ENCODE data around the gene ZNF764. TPM values are rescaled to one million over a fixed set of nuclear protein-coding genes. Genes with fewer than 3 reads are reported as not detected.

ZNF764 gene
- total and polyA plus RNA-seq, 8 donors = 3.5 to 107 (median 10.5) TPM

DNA sequence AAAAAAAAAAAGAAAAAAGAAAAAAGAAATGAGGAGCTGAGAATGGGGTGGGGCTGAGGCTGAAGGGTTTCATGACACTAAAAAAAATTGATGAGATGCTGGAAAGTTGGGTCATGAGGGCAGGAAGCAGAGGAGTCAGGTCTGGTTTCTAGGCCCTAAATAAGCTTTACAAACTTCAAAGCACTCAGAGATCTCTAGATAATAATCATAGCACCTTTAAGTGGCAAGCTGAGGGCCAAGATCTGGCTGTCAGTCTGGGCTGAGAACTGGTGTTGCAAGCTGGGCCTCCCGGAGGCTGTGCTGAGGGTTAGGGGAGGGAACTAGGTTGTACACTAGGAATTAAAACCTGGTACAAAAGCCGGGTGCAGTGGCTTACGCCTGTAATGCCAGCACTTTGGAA, 6.4 kb downstream of the ZNF764 start:
- H3K9me3 ChIP-seq = no peaks in the 10 kb centered on the region
- peak overlapping the region in 3 of 5 donors; percentile 42 to 48 (median 42) for H3K27ac ChIP-seq
- no peaks in the 10 kb centered on the region for H3K27me3 ChIP-seq
- WGBS, 5 donors = 24 to 48% (median 36%) methylated on average over 3 of the region's 3 CpGs
- no peak for TF ChIP-seq EP300 (IDR thresholded peaks at IDR 0.05)
- TF ChIP-seq POLR2AphosphoS5 (IDR thresholded peaks at IDR 0.05) = no peak
- TF ChIP-seq POLR2A (IDR thresholded peaks at IDR 0.05) = no peak
- H3K4me1 ChIP-seq = peaks cover 5 to 73% (median 58%) of the 10 kb centered on the region in 4 donors
- no peak for DNase-seq
- H3K36me3 ChIP-seq = peaks cover 13 to 40% (median 37%) of the 10 kb centered on the region in 4 donors
- intact Hi-C loops (cut with DNase I; ENCODE audit: low total_unique reads) = no loop called here
- no peak overlapping the region for H3K4me3 ChIP-seq

DNA sequence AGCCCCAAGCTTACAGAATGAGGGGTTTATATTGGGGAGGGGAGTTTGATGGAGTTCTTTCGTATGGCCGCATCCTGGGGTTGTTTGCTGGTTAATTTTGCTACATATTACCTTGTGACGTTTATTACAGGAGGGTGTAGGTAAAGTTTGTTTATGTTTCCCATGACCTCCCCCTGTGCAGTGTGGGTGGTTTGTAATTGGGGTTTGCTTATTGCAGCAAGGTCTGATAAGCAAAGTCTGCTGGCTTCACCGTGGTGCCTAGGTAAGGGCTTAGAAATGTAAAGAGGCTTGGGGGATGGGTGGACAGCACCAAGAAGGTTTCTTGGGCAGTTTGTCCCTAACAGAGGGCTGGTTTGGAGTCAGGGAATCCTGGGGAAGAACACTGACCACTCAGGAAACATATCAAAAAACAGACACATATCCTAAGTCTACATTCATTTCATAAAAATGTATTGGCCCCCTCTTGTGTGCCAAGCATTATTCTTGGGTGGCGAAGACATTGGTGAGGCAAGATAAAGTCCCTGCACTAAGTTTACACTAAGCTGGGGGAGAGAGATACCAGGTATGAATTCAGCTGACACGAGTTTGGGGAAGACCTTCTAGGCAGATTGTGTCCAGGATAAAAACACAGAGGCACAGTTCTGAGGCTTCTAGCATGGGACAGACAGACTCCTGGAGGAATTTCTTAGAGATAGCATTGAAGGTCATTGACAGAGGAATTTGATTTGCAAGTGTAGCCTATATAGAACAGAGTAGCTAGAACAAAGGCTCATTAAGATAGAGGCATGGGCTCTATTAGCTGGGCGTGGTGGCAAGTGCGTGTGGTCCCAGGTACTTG, 9.5 kb downstream of the ZNF764 start:
- TF ChIP-seq POLR2A (IDR thresholded peaks at IDR 0.05) (no peak), EP300 (IDR thresholded peaks at IDR 0.05) (no peak), POLR2AphosphoS5 (IDR thresholded peaks at IDR 0.05) (no peak)
- TF ChIP-seq, protein P1, sequence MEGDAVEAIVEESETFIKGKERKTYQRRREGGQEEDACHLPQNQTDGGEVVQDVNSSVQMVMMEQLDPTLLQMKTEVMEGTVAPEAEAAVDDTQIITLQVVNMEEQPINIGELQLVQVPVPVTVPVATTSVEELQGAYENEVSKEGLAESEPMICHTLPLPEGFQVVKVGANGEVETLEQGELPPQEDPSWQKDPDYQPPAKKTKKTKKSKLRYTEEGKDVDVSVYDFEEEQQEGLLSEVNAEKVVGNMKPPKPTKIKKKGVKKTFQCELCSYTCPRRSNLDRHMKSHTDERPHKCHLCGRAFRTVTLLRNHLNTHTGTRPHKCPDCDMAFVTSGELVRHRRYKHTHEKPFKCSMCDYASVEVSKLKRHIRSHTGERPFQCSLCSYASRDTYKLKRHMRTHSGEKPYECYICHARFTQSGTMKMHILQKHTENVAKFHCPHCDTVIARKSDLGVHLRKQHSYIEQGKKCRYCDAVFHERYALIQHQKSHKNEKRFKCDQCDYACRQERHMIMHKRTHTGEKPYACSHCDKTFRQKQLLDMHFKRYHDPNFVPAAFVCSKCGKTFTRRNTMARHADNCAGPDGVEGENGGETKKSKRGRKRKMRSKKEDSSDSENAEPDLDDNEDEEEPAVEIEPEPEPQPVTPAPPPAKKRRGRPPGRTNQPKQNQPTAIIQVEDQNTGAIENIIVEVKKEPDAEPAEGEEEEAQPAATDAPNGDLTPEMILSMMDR (IDR thresholded peaks at IDR 0.05) = no peak
- WGBS, 5 donors = 32 to 53% (median 47%) methylated on average over 8 of the region's 8 CpGs
- Histone ChIP-seq H3K36me3 (peaks cover 0 to 14% (median 10%) of the 10 kb centered on the region in 4 donors), H3K4me1 (peaks cover 5 to 47% (median 29%) of the 10 kb centered on the region in 4 donors), H3K27me3 (no peaks in the 10 kb centered on the region), H3K4me3 (no peak overlapping the region), H3K9me3 (no peaks in the 10 kb centered on the region), H3K27ac (peak overlapping the region; percentile 10 to 42 (median 39))
- no peak for DNase-seq
- intact Hi-C loops (cut with DNase I; ENCODE audit: low total_unique reads) = no loop called here

- Histone ChIP-seq H3K27me3 (no peaks in the 10 kb centered on the region), H3K27ac (no peak overlapping the region), H3K36me3 (no peaks in the 10 kb centered on the region), H3K4me3 (no peak overlapping the region), H3K4me1 (peaks cover 5 to 45% (median 14%) of the 10 kb centered on the region in 4 donors), H3K9me3 (no peaks in the 10 kb centered on the region)
- WGBS, 5 donors = 80 to 88% (median 83%) methylated on average over 8 of the region's 8 CpGs
- intact Hi-C loops (cut with DNase I; ENCODE audit: low total_unique reads) = no loop called here
- no peak for TF ChIP-seq POLR2AphosphoS5 (IDR thresholded peaks at IDR 0.05)
- TF ChIP-seq EP300 (IDR thresholded peaks at IDR 0.05) = no peak
- TF ChIP-seq, protein P1 (IDR thresholded peaks at IDR 0.05) = no peak
- no peak for TF ChIP-seq POLR2A (IDR thresholded peaks at IDR 0.05)
- DNase-seq = no peak
Measured at GRCh38 chr16:30546115-30546514, 12.1 kb downstream of the ZNF764 start.

DNA sequence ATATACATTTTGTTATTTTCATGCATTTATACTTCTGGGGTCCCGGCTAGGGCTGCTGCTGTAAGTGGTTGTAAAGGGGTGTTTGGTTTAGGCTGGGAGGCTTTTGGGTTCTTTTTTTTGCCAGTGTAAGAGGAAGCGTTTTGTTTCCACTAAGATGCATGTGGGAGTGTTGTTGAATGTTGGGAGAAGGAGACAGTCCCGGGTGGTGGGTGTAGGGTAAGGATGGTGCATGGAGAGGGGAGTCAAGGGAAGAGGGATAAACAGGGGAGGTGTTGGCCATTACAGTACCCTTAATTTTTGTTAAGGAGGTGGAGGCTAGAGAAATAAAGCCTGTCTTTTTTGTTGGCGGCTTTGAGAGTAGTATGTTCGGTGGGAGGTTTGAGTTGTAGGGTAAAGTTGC, 15.1 kb downstream of the ZNF764 start:
- H3K4me1 ChIP-seq = peaks cover 4 to 33% (median 9%) of the 10 kb centered on the region in 4 donors
- no peaks in the 10 kb centered on the region for H3K9me3 ChIP-seq
- intact Hi-C loops (cut with DNase I; ENCODE audit: low total_unique reads) = no loop called here
- TF ChIP-seq, protein P1 (IDR thresholded peaks at IDR 0.05) = no peak
- no peak for TF ChIP-seq EP300 (IDR thresholded peaks at IDR 0.05)
- no peak for TF ChIP-seq POLR2A (IDR thresholded peaks at IDR 0.05)
- TF ChIP-seq POLR2AphosphoS5 (IDR thresholded peaks at IDR 0.05) = no peak
- no peaks in the 10 kb centered on the region for H3K36me3 ChIP-seq
- no peak overlapping the region for H3K4me3 ChIP-seq
- no peak for DNase-seq
- 48 to 69% (median 65%) methylated on average over 5 of the region's 5 CpGs for WGBS, 5 donors
- peak overlapping the region in 4 of 5 donors; percentile 1 to 83 (median 66) for H3K27ac ChIP-seq
- no peaks in the 10 kb centered on the region for H3K27me3 ChIP-seq
